IMR-90 (cell line): ENCODE results near the gene PHACTR3. TPM values are rescaled to one million over a fixed set of nuclear protein-coding genes. Genes with fewer than 3 reads are reported as not detected.

Source experiments
- ATAC-seq: fragments of 200-7000 bp; cut with Tn5 transposase; 2 replicates; pipeline ENCODE4 v1.9.1; 2020; ENCODE audit warnings: low read depth, mild to moderate bottlenecking, moderate library complexity
- BruUV-seq: library from RNA; stranded (reverse); fragments of 400-500 nt; replicated peaks from 2 replicates; lab custom pipeline; 2021; lab: Mats Ljungman, UMichigan
- CTCF ChIA-PET: fragments of 300-600 bp; formaldehyde crosslinking; extraction: SDS; loops from one replicate; lab custom pipeline; 2021; ENCODE audit warnings: antibody characterized with exemption; lab: Yijun Ruan, JAX
- POLR2A ChIA-PET: fragments of 300-600 bp; sonication (Branson Sonifier 250); formaldehyde crosslinking; loops from one replicate; lab custom pipeline; 2022; ENCODE audit warnings: antibody characterized with exemption; ENCODE audit not compliant: unreplicated experiment; lab: Charles Lee
- DNase-seq: peaks from one replicate; pipeline ENCODE4 v3.0.0; 2013
- H2AFZ ChIP-seq: replicated peaks from 2 replicates; pipeline ENCODE3; 2013; ENCODE audit warnings: low read length, mild to moderate bottlenecking; ENCODE audit not compliant: poor library complexity
- H2AK5ac ChIP-seq: 2 replicates; pipeline ENCODE4 v1.6.1; 2013; ENCODE audit warnings: low read depth, low read length, inconsistent platforms
- H2AK9ac ChIP-seq: replicated peaks from 2 replicates; pipeline ENCODE3; 2013; ENCODE audit warnings: mild to moderate bottlenecking, low read depth, low read length, moderate library complexity; ENCODE audit not compliant: poor library complexity
- H2BK120ac ChIP-seq: 2 replicates; pipeline ENCODE4 v1.6.1; 2013; ENCODE audit warnings: low read depth, low read length, inconsistent platforms
- H2BK15ac ChIP-seq: 3 replicates; pipeline ENCODE4 v1.6.1; 2013; ENCODE audit warnings: low read depth, low read length, inconsistent platforms
- H2BK20ac ChIP-seq: 2 replicates; pipeline ENCODE4 v1.6.1; 2013; ENCODE audit warnings: low read depth, mild to moderate bottlenecking, inconsistent platforms, low read length, moderate library complexity
- H2BK5ac ChIP-seq: 2 replicates; pipeline ENCODE4 v1.6.1; 2013; ENCODE audit warnings: mild to moderate bottlenecking, low read depth, low read length, inconsistent platforms; ENCODE audit not compliant: poor library complexity, severe bottlenecking
- H3K14ac ChIP-seq: replicated peaks from 2 replicates; pipeline ENCODE4 v1.6.1; 2013; ENCODE audit warnings: low read depth, low read length, inconsistent platforms
- H3K18ac ChIP-seq: 2 replicates; pipeline ENCODE4 v1.6.1; 2013; ENCODE audit warnings: low read depth, low read length, control low read depth
- H3K23ac ChIP-seq: 2 replicates; pipeline ENCODE4 v1.6.1; 2013; ENCODE audit warnings: low read depth, low read length, inconsistent platforms
- H3K27ac ChIP-seq: 2 replicates; pipeline ENCODE4 v1.5.1; 2013; ENCODE audit warnings: mild to moderate bottlenecking, control low read depth, low read length; ENCODE audit not compliant: insufficient read depth
- H3K27me3 ChIP-seq: 2 replicates; pipeline ENCODE4 v1.6.1; 2013; ENCODE audit warnings: low read length; ENCODE audit not compliant: control insufficient read depth, insufficient read depth
- H3K36me3 ChIP-seq: 2 replicates; pipeline ENCODE4 v1.6.1; 2013; ENCODE audit warnings: low read length, mixed read lengths; ENCODE audit not compliant: control insufficient read depth, insufficient read depth
- H3K4ac ChIP-seq: 2 replicates; pipeline ENCODE4 v1.6.1; 2013; ENCODE audit warnings: low read depth, low read length, inconsistent platforms
- H3K4me1 ChIP-seq: 2 replicates; pipeline ENCODE4 v1.6.1; 2013; ENCODE audit warnings: low read length, mixed read lengths; ENCODE audit not compliant: control insufficient read depth, insufficient read depth
- H3K4me2 ChIP-seq: 2 replicates; pipeline ENCODE4 v1.6.1; 2013; ENCODE audit warnings: low read depth, mild to moderate bottlenecking, control low read depth, low read length, moderate library complexity
- H3K4me3 ChIP-seq: 2 replicates; pipeline ENCODE4 v1.5.1; 2013; ENCODE audit warnings: low read depth, mild to moderate bottlenecking, control low read depth, low read length, moderate library complexity; ENCODE audit not compliant: insufficient read depth
- H3K56ac ChIP-seq: 2 replicates; pipeline ENCODE4 v1.6.1; 2013; ENCODE audit warnings: low read length, inconsistent platforms; ENCODE audit not compliant: insufficient read depth; ENCODE audit errors: extremely low read depth
- H3K79me1 ChIP-seq, 2 experiments: 2 replicates each; pipeline ENCODE4 v1.6.1; 2013; ENCODE audit warnings: low read length in 2 of 2, inconsistent platforms in 1 of 2, low read depth in 1 of 2
- H3K9ac ChIP-seq: 2 replicates; pipeline ENCODE4 v1.6.1; 2013; ENCODE audit warnings: low read depth, low read length, control low read depth
- H3K9me1 ChIP-seq: 2 replicates; pipeline ENCODE4 v1.6.1; 2013; ENCODE audit warnings: low read length, inconsistent platforms; ENCODE audit not compliant: insufficient read depth
- H3K9me3 ChIP-seq: 2 replicates; pipeline ENCODE4 v1.6.1; 2013; ENCODE audit warnings: low read length; ENCODE audit not compliant: control insufficient read depth, insufficient read depth
- H4K20me1 ChIP-seq: 2 replicates; pipeline ENCODE4 v1.6.1; 2013; ENCODE audit warnings: low read length, inconsistent platforms; ENCODE audit not compliant: insufficient read depth
- H4K5ac ChIP-seq: 2 replicates; pipeline ENCODE4 v1.6.1; 2013; ENCODE audit warnings: mild to moderate bottlenecking, low read depth, low read length, control low read depth
- H4K8ac ChIP-seq, 2 experiments: 2 replicates each; pipeline ENCODE4 v1.6.1; 2013; ENCODE audit warnings: low read depth in 2 of 2, low read length in 2 of 2, control low read depth in 1 of 2, inconsistent platforms in 1 of 2
- H4K91ac ChIP-seq: 2 replicates; pipeline ENCODE4 v1.6.1; 2013; ENCODE audit warnings: low read depth, low read length, inconsistent platforms; ENCODE audit not compliant: insufficient read depth
- BHLHE40 ChIP-seq: fragments of 150-350 bp; IDR thresholded peaks from 2 replicates; pipeline ENCODE4 v1.6.1; 2016; ENCODE audit warnings: mild to moderate bottlenecking, low read depth, low read length
- CEBPB ChIP-seq: IDR thresholded peaks from 2 replicates; pipeline ENCODE4 v1.6.1; 2012; ENCODE audit warnings: low read depth, low read length, improper control_type of control experiment
- CHD1 ChIP-seq: IDR thresholded peaks from 2 replicates; pipeline ENCODE4 v1.6.1; 2012; ENCODE audit warnings: low read depth, low read length, improper control_type of control experiment
- CTCF ChIP-seq: conservative IDR thresholded peaks from 2 replicates; pipeline ENCODE4 v1.5.1; 2012; ENCODE audit warnings: mild to moderate bottlenecking, low read depth, low read length, improper control_type of control experiment
- ELK1 ChIP-seq: fragments of 150-350 bp; IDR thresholded peaks from 2 replicates; pipeline ENCODE4 v1.6.1; 2016; ENCODE audit warnings: low read depth, mild to moderate bottlenecking, low read length, moderate library complexity, borderline replicate concordance
- FOS ChIP-seq: fragments of 150-350 bp; IDR thresholded peaks from 2 replicates; pipeline ENCODE4 v1.6.1; 2016; ENCODE audit warnings: low read depth, low read length
- MAFK ChIP-seq: IDR thresholded peaks from 2 replicates; pipeline ENCODE4 v1.6.1; 2012; ENCODE audit warnings: low read depth, low read length, improper control_type of control experiment
- MAZ ChIP-seq: IDR thresholded peaks from 2 replicates; pipeline ENCODE4 v1.6.1; 2012; ENCODE audit warnings: low read depth, mild to moderate bottlenecking, low read length, improper control_type of control experiment, moderate library complexity, borderline replicate concordance
- MXI1 ChIP-seq: IDR thresholded peaks from 2 replicates; pipeline ENCODE4 v1.6.1; 2012; ENCODE audit warnings: low read depth, mild to moderate bottlenecking, low read length, moderate library complexity, borderline replicate concordance
- NFE2L2 ChIP-seq: fragments of 150-350 bp; IDR thresholded peaks from 2 replicates; pipeline ENCODE4 v1.6.1; 2016; ENCODE audit warnings: low read depth, mild to moderate bottlenecking, low read length
- POLR2A ChIP-seq: IDR thresholded peaks from 2 replicates; pipeline ENCODE4 v1.6.1; 2012; ENCODE audit warnings: mild to moderate bottlenecking, low read depth, low read length
- RAD21 ChIP-seq: IDR thresholded peaks from 2 replicates; pipeline ENCODE4 v1.6.1; 2012; ENCODE audit warnings: low read length, improper control_type of control experiment
- RCOR1 ChIP-seq: IDR thresholded peaks from 2 replicates; pipeline ENCODE4 v1.6.1; 2012; ENCODE audit warnings: mild to moderate bottlenecking, low read length, improper control_type of control experiment; ENCODE audit not compliant: insufficient replicate concordance
- RFX5 ChIP-seq: IDR thresholded peaks from 2 replicates; pipeline ENCODE4 v1.8.0; 2012; ENCODE audit warnings: low read depth, mild to moderate bottlenecking, low read length, moderate library complexity
- SMC3 ChIP-seq: fragments of 150-350 bp; IDR thresholded peaks from 2 replicates; pipeline ENCODE4 v1.6.1; 2016; ENCODE audit warnings: low read depth, mild to moderate bottlenecking, antibody characterized with exemption, low read length, moderate library complexity
- USF2 ChIP-seq: fragments of 150-350 bp; IDR thresholded peaks from 2 replicates; pipeline ENCODE4 v1.6.1; 2017; ENCODE audit warnings: mild to moderate bottlenecking, antibody characterized with exemption, low read length, low read depth
- dilution Hi-C: fragments of 300-500 bp; cut with HindIII; formaldehyde crosslinking; loops from one replicate; pipeline ENCODE4 v1.14.3; 2018; ENCODE audit warnings: low sequenced_read_pairs; ENCODE audit not compliant: unreplicated experiment
- in situ Hi-C: fragments of 300-500 bp; cut with MboI; formaldehyde crosslinking; loops from 3 replicates; pipeline ENCODE4 v1.14.3; 2019; ENCODE audit warnings: low sequenced_read_pairs, inconsistent platforms, mixed read lengths
- intact Hi-C: fragments of 100-400 bp; cut with micrococcal nuclease; formaldehyde crosslinking; loops from 2 replicates; pipeline ENCODE4 v1.10.0; 2022
- polyA plus RNA-seq, 3 experiments: library from polyadenylated mRNA; depleted of rRNA; stranded (reverse); fragments of >200 nt; gene quantifications; 2 replicates each; pipeline ENCODE4 v1.2.3, GENCODE V29; 2012; ENCODE audit warnings: low replicate concordance in 1 of 3
- total RNA-seq: library from RNA; depleted of rRNA; stranded (reverse); fragments of >200 nt; gene quantifications from 2 replicates; pipeline ENCODE4 v1.2.3, GENCODE V29; 2012

PHACTR3 gene
- total and polyA plus RNA-seq, 2 of the 4 experiments (the other 2 are of a cell fraction): not detected

- no peak for ATAC-seq
- H3K4me3 ChIP-seq: no peak overlapping the region
- CTCF ChIA-PET: no interaction called here
These were observed 52.1 kb downstream of the PHACTR3 start for GRCh38 chr20:59656417-59656816.

More at GRCh38 chr20:59656417-59656816, 52.1 kb downstream of the PHACTR3 start:
- Histone ChIP-seq H2AFZ (no peak overlapping the region), H3K23ac (no peak overlapping the region), H3K27ac (no peak overlapping the region), H3K14ac (no peak overlapping the region), H3K27me3 (no peaks in the 10 kb centered on the region), H3K79me1 (no peaks in the 10 kb centered on the region), H4K8ac (no peak overlapping the region), H3K4me2 (no peak overlapping the region), H2AK5ac (no peak overlapping the region), H4K91ac (no peak overlapping the region), H4K20me1 (no peaks in the 10 kb centered on the region), H4K5ac (no peak overlapping the region), H3K9me3 (peaks cover 14% of the 10 kb centered on the region), H3K9me1 (no peaks in the 10 kb centered on the region), H3K4ac (no peak overlapping the region), H2BK5ac (no peak overlapping the region), H2BK120ac (no peak overlapping the region), H3K36me3 (no peaks in the 10 kb centered on the region), H2BK20ac (no peak overlapping the region), H3K4me1 (no peaks in the 10 kb centered on the region), H3K18ac (no peak overlapping the region), H3K9ac (no peak overlapping the region), H2BK15ac (no peak overlapping the region), H2AK9ac (no peak overlapping the region), H3K56ac (no peak overlapping the region)
- TF ChIP-seq CHD1 (no peak), BHLHE40 (no peak), ELK1 (no peak), NFE2L2 (no peak), RAD21 (no peak), RCOR1 (no peak), FOS (no peak), RFX5 (no peak), MAFK (no peak), MAZ (no peak), SMC3 (no peak), CEBPB (no peak), POLR2A (no peak), USF2 (no peak), MXI1 (no peak), CTCF (no peak)
- intact Hi-C loops: no loop called here
- dilution Hi-C loops: no loop called here
- in situ Hi-C loops: no loop called here
- no TSS peak for BruUV-seq
- DNase-seq: no peak
- POLR2A ChIA-PET: no interaction called here
